ENCODE results near the gene PPCS.
"Not testable (repeated sequence)": the region's sequence is repeated elsewhere in the genome, so short reads cannot be mapped to it uniquely, and the experiment has no call there.

Gene PPCS

GRCh38 chr1:42454403-42454802, 1.9 kb upstream of the PPCS start:
- no peak for DNase-seq

- DNase-seq, result peak; percentile 67 to 76
Observed at GRCh38 chr1:42456754-42457089, 379 bp downstream of the PPCS start.

GRCh38 chr1:42461196-42461595, 4.9 kb downstream of the PPCS start:
- no peak for DNase-seq

- peak; percentile 100 for DNase-seq
Observed at GRCh38 chr1:42462828-42463763, 6.8 kb downstream of the PPCS start, which contains the start of gene CCDC30. TSS of gene CCDC30 (plus strand) at chr1:42463286. CDS start at chr1:42480552, 17,266 bp downstream.

- no peak for DNase-seq
Observed at GRCh38 chr1:42463921-42464320, 7.6 kb downstream of the PPCS start.

GRCh38 chr1:42466030-42466429, 9.7 kb downstream of the PPCS start:
- DNase-seq, result no peak

GRCh38 chr1:42469727-42470126, 13.4 kb downstream of the PPCS start:
- no peak for DNase-seq

GRCh38 chr1:42476605-42477004, 20.3 kb downstream of the PPCS start:
- no peak for DNase-seq

- DNase-seq, result not testable (repeated sequence)
Observed at GRCh38 chr1:42477354-42477753, 21.0 kb downstream of the PPCS start.

GRCh38 chr1:42477775-42478174, 21.4 kb downstream of the PPCS start:
- no peak for DNase-seq

GRCh38 chr1:42479621-42480020, 23.3 kb downstream of the PPCS start:
- peak in 1 of 2 experiments; percentile 3 for DNase-seq

- no peak for DNase-seq
Observed at GRCh38 chr1:42480921-42481320, 24.6 kb downstream of the PPCS start.

- DNase-seq, result no peak
Observed at GRCh38 chr1:42482635-42483153, 26.4 kb downstream of the PPCS start.

- DNase-seq, result no peak
Observed at GRCh38 chr1:42484382-42484781, 28.0 kb downstream of the PPCS start.

- no peak for DNase-seq
Observed at GRCh38 chr1:42490237-42490636, 33.9 kb downstream of the PPCS start.

GRCh38 chr1:42502031-42502430, 45.7 kb downstream of the PPCS start:
- not testable (repeated sequence) for DNase-seq

- DNase-seq, result no peak
Observed at GRCh38 chr1:42504535-42505128, 48.3 kb downstream of the PPCS start.

- DNase-seq, result no peak
Observed at GRCh38 chr1:42506576-42506975, 50.2 kb downstream of the PPCS start.
